Hypothalamus (tissue), 51 donors: ENCODE results near the gene NSG1.
A peak's percentile ranks its signal among the peaks of the same experiment; 100 is the strongest.
"Not testable (repeated sequence)": the region's sequence is repeated elsewhere in the genome, so short reads cannot be mapped to it uniquely, and the experiment has no call there.

Experiments
- DNase-seq, 51 donors: peaks; one replicate each; lab custom pipeline; 2025; lab: John Stamatoyannopoulos, UW

Gene NSG1

GRCh38 chr4:4461850-4462249 is 74.9 kb downstream of the NSG1 start:
- DNase-seq: peak in 10 of 51 donors; percentile 14 to 47 (median 28)

- DNase-seq: no peak
Measured at GRCh38 chr4:4462970-4463369, 76.1 kb downstream of the NSG1 start.

GRCh38 chr4:4465238-4465637 is 78.3 kb downstream of the NSG1 start:
- DNase-seq: not testable (repeated sequence)
